ENCODE results near the gene NECTIN1.

GRCh38 chr11:119683783-119684182, 45.2 kb downstream of the NECTIN1 start:
- TF ChIP-seq CTCF (conservative IDR thresholded peaks at IDR 0.05 in 1 of 2, IDR thresholded peaks at IDR 0.05 in 1 of 2; ENCODE audit: extremely low read depth in 1 of 2, insufficient read depth in 1 of 2, low read depth in 1 of 2, low read length in 2 of 2) (no peak), EZH2 (IDR thresholded peaks at IDR 0.05; ENCODE audit: borderline replicate concordance, low read length) (no peak)
